NCI-H187 (cell line): ENCODE measurements around the gene CTU1.
A peak's percentile ranks its signal among the peaks of the same experiment; 100 is the strongest.

ENCODE experiments used
- DNase-seq, 2 experiments: peaks; one replicate each; lab custom pipeline; 2025; lab: John Stamatoyannopoulos, UW

Gene CTU1

DNA sequence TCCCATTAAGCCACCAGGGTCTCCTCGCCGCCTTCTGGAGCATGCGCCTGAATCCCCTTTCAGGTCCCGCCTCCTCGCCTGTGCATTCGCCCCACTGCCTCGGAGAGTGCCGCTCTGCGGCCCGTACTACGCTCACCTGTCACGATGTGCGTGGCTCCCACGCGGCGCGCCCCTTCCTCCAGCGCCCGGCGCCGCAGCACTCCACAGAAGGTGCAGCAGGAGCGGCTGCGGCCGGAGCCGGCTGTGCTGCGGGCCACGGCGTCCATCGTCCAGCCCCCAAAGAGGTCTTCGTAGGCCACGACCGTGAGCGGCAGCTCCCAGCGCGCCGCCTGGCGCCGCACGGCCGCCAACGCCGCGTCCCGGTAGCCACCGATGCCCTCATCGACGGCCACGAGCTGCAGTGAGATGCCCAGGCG lies 4.3 kb downstream of the CTU1 start:
- no peak for DNase-seq

- DNase-seq, result no peak
Observed at GRCh38 chr19:51102991-51103390, 5.2 kb downstream of the CTU1 start.

GRCh38 chr19:51101171-51101865 lies 6.9 kb downstream of the CTU1 start:
- no peak for DNase-seq

DNA sequence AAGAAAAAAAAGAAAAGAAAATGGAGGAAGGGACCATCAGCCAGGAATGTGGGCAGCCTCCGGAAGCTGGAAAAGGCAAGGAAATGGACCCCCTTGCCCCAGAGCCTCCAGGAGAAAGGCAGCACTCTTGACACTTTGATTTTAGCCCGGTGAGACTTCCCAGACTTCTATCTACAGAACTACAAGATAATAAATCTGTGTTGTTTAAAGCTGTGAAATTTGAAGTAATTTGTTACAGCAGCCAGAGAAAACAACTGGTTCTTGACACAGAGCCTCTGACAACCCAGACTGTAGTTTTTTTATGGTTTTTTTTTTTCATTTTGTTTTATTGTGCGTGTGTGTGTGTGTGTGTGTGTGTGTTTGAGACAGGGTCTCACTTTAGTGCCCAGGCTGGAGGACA lies 7.6 kb downstream of the CTU1 start:
- no peak for DNase-seq

- DNase-seq, result no peak
Observed at GRCh38 chr19:51099047-51099382, 9.2 kb downstream of the CTU1 start.

DNA sequence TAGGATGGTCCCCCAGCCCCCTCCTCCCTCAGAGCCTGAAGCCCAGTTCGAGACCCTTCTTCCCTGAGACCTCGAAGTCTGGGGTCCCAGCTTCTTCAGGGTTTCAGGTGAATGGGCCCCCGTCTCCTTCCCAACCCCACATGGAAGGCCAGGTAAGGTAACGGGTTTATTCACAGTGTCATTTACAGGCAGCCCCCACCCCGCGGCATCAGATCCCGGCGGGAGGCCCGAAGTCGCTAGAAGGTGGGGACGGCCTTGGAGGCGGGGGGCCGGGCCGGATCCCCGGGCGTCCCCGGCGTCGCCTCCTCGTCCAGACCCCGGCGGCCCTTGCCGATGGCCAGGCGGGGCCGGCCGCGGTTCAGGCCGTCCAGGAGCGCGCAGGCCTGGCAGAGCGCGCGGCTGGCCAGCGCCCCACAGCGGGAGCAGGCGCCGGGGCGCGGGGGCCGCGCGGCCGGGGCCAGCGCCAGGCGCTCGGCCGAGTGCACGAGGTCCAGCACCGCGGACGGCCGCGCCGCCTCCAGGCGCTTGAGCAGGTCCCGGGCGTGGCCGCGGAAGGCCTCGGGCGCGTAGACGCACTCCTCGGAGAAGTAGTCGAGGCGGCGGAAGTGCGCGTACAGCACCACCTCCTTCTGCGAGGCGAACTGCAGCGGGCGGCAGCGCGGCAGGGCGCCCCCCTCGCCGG lies 9.7 kb downstream of the CTU1 start:
- DNase-seq, result no peak

DNA sequence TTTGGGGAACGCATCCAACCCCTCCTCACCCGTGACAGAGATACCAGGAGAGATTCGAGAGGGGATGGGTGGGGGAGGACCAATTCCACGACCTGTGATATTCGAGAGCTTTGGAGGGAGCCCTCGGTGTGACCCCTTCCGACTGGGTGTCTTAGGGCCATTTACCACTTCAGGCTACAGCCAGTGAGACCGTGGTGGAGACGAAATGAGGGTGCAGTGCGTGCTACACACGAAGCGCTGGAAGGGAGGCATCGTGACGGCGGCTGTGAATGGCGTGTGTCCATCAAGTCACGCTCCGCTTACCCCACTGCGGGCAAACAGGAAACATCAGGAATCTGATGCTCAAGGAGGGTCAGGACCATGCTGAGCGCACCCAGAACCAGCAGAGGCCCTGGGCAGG lies 10.4 kb downstream of the CTU1 start:
- no peak for DNase-seq

GRCh38 chr19:51097166-51097738 lies 11.0 kb downstream of the CTU1 start:
- no peak for DNase-seq

DNA sequence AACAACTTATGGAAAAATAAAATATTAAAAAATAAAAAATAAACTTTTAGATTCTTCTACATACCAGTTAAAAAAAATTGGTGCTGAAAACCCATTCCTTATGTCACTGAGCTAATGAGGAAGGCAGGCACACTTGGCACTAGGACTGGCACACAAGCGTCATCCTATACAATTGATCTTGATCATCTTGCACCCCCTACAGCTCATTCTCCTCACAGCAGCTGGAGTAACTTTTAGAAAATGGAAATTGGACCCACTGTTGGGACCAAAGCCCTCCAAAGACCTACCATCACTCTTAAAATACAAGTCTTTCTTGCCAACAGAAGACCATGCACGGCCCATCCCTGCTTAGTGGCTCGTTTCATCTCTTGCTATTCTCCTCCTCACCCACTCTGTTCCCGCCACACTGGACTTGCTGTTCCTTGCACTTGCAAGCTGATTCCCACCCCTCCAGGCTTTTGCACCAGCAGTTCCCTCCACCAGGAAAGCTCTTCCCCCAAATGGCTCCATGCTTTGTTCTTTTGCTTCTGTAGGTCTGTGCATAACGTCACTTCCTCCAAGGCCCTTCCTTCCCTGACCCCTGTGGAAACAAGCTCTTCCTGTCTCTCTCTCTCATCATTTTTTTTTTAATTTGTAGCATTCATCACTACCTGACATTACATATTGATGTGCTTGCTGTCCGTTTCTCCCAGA lies 11.6 kb downstream of the CTU1 start:
- no peak for DNase-seq

DNA sequence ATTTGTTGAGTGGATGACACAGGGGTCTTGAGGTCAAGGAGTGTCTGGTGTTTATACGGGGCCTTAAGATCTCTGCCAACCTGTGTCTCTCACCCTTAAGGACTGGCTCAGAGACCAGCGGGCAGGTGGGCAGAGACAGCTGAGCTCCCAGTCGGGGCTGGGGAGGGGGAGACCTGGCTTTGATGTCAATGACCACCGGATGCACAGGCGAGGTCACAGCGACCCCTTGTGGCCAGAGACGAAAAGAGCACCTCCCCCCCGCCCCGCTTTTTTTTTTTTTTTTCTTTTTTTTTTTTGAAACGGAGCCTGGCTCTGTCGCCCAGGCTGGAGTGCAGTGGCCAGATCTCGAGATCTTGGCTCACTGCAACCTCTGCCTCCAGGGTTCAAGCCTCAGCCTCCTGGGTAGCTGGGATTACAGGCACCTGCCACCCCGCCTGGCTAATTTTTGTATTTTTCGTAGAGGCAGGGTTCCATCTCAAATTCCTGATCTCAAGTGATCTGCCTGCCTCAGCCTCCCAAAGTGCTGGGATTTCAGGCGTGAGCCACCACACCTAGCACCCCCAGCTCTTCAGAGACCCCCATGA lies 13.4 kb downstream of the CTU1 start:
- peak in 1 of 2 experiments; percentile 27 for DNase-seq

GRCh38 chr19:51093510-51094345 lies 14.5 kb downstream of the CTU1 start:
- DNase-seq, result no peak

GRCh38 chr19:51093101-51093500 lies 15.1 kb downstream of the CTU1 start:
- DNase-seq, result peak in 1 of 2 experiments; percentile 12

- peak; percentile 33 to 49 for DNase-seq
Observed at GRCh38 chr19:51091895-51092873, 16.0 kb downstream of the CTU1 start.

GRCh38 chr19:51091126-51091525 lies 17.1 kb downstream of the CTU1 start:
- DNase-seq, result no peak

DNA sequence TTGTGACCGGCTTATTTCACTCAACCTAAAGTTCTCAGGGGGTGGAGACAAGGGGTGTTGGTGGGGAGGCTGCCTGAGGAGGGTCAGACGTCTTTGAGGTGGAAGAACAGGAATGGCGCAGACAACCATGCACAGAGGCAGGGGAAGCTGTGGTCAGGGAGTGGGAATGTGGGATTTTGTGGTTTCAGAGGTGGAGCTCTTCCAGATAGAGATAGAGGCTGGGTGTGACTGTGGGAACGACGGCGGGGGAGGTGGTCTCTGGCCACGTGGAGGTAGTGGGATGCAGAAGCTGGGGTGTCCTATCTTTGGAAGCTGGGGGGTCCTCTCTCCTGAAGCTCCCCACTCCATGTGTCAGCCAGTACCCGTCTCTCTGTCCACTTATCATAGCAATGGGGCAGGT lies 17.7 kb downstream of the CTU1 start:
- DNase-seq, result no peak

GRCh38 chr19:51089786-51090185 lies 18.4 kb downstream of the CTU1 start:
- DNase-seq, result no peak

DNA sequence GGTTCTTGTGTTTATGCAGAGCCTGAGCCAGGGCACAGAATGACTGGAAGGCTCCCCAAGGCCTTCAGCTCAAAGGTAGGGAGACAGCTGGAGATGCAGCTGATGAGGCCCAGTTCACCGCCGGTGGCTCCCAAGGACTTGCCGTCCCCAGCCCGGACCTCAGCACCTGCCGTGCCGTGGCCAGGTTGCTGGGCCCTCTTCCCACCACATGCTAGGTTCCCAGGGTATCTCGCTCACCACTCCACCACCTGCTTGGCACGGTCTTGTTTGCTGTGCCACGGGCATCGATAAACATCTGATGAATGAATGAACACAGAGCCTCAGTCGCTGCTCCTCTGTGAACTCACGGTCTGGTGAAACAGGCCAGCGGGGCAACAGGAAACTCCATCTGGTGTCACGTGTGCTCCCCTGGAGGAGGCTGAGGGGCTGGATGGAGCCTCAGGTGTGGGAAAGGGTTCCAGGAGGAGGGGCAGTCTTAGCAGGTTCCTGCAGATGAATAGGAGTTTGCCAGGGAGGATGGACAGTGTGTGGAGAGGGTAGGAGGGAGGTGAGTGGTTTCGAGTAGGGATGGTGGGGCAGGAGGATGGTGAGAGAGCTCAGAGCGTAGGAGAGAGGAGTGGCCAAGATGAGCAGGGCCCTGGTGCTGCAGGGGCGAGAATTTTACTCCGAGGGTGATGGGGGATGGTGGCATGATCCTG lies 21.9 kb downstream of the CTU1 start:
- no peak for DNase-seq

- DNase-seq, result no peak
Observed at GRCh38 chr19:51084505-51084904, 23.7 kb downstream of the CTU1 start.

DNA sequence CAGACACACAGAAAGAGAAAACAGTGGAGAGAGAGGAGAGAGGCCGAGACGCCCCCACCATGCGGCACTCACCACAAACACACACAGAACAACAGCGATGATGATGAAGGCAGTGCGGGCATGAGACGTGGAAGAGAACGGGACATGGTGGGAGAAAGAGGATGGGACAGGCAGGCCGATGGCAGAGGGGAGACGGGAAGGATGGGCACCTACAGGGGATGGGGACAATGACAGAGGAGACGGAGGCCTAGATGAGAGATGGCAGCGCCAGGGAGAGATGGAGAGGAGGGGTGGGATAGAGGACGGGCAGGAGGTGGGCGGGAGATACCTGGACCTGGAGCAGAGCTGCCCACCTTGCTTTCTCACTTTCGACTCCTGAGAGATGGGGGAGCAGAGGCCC lies 24.4 kb downstream of the CTU1 start:
- no peak for DNase-seq

- DNase-seq, result no peak
Observed at GRCh38 chr19:51083181-51083580, 25.0 kb downstream of the CTU1 start.
